SK-N-SH treated with all-trans-retinoic acid at 6 μM for 48 hours (cell line): Measurements from ENCODE around the gene SLC22A1.

ENCODE experiments used
- PPARA ChIP-seq: fragments of 250-450 bp; sonication (Bioruptor Pico); IDR thresholded peaks from 2 replicates; pipeline ENCODE4 v1.5.0; 2020; ENCODE audit warnings: mild to moderate bottlenecking, borderline replicate concordance
- ZFP3 ChIP-seq: fragments of 250-450 bp; sonication (Bioruptor Pico); IDR thresholded peaks from 2 replicates; pipeline ENCODE4 v1.5.0; 2020; ENCODE audit warnings: mild to moderate bottlenecking, moderate library complexity

GRCh38 chr6:160085713-160086505 is 35.7 kb upstream of the SLC22A1 start:
- no peak for TF ChIP-seq PPARA
- TF ChIP-seq ZFP3 (CRISPR knock-in tag): no peak
